Ammon's horn (tissue), 1 donor: ENCODE data around the gene LRSAM1.

ENCODE experiments used
- DNase-seq: peaks from one replicate; pipeline ENCODE4 v3.0.0-alpha.2; 2016; ENCODE audit warnings: low spot score

The LRSAM1 gene

GRCh38 chr9:127426756-127427155 is 24.6 kb upstream of the LRSAM1 start:
- DNase-seq = no peak

GRCh38 chr9:127428348-127428747 is 23.0 kb upstream of the LRSAM1 start:
- no peak for DNase-seq

- DNase-seq = no peak
Observed at GRCh38 chr9:127430415-127430814, 20.9 kb upstream of the LRSAM1 start.

GRCh38 chr9:127437497-127438264 is 13.6 kb upstream of the LRSAM1 start:
- DNase-seq = no peak

- DNase-seq = no peak
Observed at GRCh38 chr9:127438394-127438793, 12.9 kb upstream of the LRSAM1 start.

- no peak for DNase-seq
Observed at GRCh38 chr9:127444283-127444920, 6.9 kb upstream of the LRSAM1 start.

- DNase-seq = no peak
Observed at GRCh38 chr9:127444921-127445850, 6.1 kb upstream of the LRSAM1 start.

GRCh38 chr9:127445851-127446712 is 5.2 kb upstream of the LRSAM1 start:
- DNase-seq = no peak

- no peak for DNase-seq
Observed at GRCh38 chr9:127446713-127447415, 4.4 kb upstream of the LRSAM1 start.

- DNase-seq = no peak
Observed at GRCh38 chr9:127447416-127448111, 3.7 kb upstream of the LRSAM1 start.

GRCh38 chr9:127448112-127448805 is 3.1 kb upstream of the LRSAM1 start:
- DNase-seq = no peak

- DNase-seq = no peak
Observed at GRCh38 chr9:127449332-127449966, 1.9 kb upstream of the LRSAM1 start.

- DNase-seq = no peak
Observed at GRCh38 chr9:127450243-127450760, 1.0 kb upstream of the LRSAM1 start.

GRCh38 chr9:127451608-127451857 is 223 bp downstream of the LRSAM1 start:
- no peak for DNase-seq

- peak; percentile 49 for DNase-seq
Observed at GRCh38 chr9:127451858-127452656, 747 bp downstream of the LRSAM1 start.

GRCh38 chr9:127452691-127453090 is 1.4 kb downstream of the LRSAM1 start:
- peak; percentile 19 for DNase-seq

- peak; percentile 43 for DNase-seq
Observed at GRCh38 chr9:127455324-127455992, 4.1 kb downstream of the LRSAM1 start.
